Renal cortical epithelial cell (primary cell): Measurements from ENCODE around the gene CA11. TPM values are rescaled to one million over a fixed set of nuclear protein-coding genes. Genes with fewer than 3 reads are reported as not detected.
"Not testable (repeated sequence)": the region's sequence is repeated elsewhere in the genome, so short reads cannot be mapped to it uniquely, and the experiment has no call there.

Source experiments
- DNase-seq: peaks from one replicate; pipeline ENCODE4 v3.0.0-alpha.2; 2011; ENCODE audit warnings: low read depth
- total RNA-seq: library from RNA; depleted of rRNA; stranded (reverse); fragments of >200 nt; gene quantifications from 2 replicates; pipeline ENCODE4 v1.2.3, GENCODE V29; 2014

Gene CA11
- total RNA-seq: 0.35 and 3.3 TPM in 2 replicates

DNA sequence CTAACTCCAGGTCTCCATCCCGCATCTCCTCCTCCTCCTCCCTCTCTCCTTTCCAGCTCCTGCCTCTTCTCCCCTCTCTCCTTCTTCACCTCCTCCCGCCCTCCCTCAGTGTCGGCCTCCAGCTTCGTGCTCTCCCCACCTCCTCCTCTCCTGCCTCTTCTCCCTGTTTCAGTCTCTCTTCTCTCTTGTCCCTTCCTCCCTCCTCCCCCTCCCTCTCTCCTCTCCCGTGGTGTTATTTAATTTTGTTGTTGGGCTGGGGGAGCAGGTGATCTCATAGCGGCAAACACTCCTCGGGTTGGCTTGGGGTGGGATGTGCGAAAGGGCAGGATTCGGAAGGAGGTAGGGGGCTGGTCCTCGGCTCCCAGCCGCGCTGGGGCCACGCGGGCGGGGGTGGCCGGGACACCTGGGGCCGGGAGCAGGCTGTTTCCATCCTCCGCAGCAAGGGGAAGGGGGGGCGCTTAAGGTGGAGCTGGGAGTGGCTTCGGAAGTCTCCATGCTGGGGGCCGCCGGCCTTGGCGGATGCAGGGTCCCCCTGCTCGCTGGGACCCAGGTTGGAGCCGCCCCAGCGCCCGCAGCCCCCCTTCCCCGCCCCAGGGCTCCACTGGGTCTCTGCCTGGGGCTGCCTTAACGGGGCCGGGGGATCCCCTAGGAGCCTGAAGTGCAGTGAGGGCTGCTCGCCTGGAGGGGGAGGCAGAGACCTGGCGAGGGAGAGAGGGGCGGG is at the start of gene CA11:
CA11 (minus strand) TSS at position 187 of the 721 bp plus-strand sequence. CDS start 555 bp downstream, outside the sequence.
- peak; percentile 53 for DNase-seq

DNA sequence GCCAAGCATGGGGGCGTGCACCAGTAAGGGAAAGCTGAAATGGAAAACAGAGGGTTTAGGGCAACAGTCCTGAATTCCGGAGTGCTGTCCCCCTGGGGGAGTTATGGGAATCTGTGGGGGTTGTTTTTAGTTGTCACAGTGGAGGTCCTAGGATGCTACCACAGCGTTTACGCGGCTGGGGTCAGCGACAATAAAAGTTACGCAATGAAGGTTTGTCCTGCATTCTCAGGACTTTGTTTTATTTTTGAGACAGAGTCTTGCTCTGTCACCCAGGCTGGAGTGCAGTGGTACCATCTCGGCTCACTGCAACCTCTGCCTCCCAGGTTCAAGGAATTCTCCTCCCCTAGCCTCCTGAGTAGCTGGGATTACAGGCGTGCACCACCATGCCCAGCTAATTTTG is 47.6 kb upstream of the CA11 start:
- DNase-seq: not testable (repeated sequence)

DNA sequence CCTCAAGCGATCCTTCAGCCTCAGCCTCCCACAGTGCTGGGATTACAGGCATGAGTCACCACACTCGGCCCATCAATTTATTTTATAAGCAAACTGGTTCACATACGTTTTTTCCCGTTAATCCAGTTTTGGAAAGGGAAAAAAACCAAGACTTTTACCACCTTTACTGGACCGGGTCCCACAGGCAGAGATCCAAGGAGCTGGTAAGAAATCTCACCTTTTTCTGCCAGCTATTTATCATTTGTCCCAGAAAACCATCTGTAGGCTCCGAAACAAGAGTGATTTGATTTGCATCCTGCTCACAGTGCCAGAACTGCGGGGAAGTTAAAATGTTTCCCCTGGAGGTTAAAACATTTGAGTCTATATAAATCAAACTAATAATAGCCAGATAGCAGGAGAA is 43.5 kb upstream of the CA11 start:
- DNase-seq: no peak

DNA sequence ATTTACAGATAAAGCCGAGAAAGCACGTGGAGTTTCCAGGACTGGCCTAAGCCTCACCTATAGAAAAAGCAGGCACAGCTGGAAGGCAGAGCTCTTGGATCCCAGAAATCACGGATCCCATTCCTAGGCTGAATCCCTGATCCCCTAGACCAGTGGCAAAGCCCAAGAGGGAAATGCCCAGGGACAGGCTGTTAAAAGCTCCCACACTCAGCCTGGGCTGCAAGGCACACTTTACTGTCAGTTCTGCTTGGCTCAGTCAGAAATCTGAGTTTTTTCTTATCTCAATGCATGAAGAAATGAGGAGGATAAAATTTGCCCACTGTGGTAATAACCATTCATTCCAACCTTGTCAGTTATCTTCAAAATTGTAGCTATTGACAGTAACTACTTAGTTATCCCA is 41.8 kb upstream of the CA11 start:
- DNase-seq: no peak

DNA sequence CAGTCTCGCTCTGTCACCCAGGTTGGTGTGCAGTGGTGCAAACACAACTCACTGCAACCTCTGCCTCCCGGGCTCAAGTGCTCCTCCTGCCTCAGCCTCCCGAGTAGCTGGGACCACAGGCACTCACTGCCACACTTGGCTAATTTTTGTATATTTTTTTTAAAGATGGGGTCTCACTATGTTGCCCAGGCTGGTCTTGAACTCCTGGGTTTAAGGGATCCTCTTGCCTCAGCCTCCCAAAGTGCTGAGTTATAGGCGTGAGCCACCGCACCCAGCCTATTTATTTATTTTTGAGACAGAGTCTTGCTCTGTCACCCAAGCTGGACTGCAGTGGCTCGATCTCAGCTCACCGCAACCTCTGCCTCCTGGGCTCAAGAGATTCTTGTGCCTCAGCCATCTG is 40.6 kb upstream of the CA11 start:
- DNase-seq: not testable (repeated sequence)

DNA sequence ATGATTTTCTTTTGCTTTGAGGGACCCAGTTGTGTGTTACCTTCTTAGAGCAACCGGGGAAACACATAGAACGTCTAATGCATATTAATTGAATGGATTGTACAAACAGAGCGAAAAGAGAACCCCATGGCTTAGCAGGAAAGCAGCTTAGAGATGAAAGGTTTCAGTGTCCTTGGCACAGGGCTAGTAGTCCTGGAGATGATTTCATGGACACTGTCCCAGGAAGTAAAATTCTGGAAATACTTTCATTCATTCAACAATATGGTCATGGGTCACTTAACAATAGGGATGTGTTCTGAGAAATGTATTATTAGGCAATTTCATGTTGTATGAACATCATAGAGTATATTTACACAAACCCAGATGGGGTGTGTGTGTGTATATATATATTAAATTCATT is 40.1 kb upstream of the CA11 start:
- no peak for DNase-seq

DNA sequence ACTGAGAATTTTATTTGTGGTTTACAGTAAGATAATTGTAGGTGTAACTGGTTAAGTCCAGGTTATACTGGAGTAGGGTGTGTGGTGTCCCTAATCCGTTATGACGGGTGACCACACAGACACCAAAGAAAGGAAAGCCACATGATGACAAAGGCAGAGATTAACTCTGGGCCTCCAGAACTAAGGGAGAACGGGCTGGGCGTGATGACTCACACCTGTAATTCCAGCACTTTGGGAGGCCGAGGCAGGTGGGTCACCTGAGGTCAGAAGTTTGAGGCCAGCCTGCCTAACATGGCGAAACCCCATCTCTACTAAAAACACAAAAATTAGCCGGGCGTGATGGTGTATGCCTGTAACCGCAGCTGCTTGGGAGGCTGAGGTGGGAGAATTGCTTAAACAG is 39.6 kb upstream of the CA11 start:
- peak; percentile 44 for DNase-seq

DNA sequence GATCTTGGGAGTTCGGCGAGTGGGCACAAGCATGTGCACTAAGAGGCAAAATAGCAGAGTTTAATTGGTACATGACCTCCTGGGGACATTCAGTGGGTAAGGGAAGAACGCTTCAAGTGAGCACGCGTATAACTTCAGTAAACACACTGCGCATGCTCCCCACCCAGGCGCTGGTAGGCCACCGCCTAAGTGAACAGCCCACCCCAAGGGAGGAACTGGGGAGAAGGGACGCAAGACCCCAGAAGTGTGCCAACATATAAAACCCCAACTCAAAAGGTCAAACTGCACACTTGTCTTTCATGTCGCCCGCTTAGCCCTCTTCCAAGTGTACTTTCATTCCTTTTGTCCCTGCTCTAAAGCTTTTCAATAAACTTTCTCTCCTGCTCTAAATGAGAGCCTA is 37.4 kb upstream of the CA11 start:
- peak; percentile 22 for DNase-seq

DNA sequence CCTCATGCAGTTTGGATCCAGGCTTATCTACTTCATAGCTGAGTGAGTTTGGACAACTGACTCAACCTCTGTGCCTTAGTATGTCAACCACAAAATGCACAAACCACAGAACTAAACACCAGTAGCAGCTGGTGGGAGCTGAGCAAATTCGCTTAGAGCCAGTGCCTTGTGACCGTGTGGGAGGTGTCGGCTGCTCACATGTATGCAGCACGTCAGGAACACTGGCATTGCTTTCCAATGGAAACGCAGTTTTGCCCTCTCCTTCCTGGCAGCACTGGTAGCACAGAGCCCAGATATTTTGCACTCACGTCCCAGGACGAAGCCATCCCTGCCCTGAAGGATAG is 35.1 kb upstream of the CA11 start:
- peak; percentile 89 for DNase-seq

DNA sequence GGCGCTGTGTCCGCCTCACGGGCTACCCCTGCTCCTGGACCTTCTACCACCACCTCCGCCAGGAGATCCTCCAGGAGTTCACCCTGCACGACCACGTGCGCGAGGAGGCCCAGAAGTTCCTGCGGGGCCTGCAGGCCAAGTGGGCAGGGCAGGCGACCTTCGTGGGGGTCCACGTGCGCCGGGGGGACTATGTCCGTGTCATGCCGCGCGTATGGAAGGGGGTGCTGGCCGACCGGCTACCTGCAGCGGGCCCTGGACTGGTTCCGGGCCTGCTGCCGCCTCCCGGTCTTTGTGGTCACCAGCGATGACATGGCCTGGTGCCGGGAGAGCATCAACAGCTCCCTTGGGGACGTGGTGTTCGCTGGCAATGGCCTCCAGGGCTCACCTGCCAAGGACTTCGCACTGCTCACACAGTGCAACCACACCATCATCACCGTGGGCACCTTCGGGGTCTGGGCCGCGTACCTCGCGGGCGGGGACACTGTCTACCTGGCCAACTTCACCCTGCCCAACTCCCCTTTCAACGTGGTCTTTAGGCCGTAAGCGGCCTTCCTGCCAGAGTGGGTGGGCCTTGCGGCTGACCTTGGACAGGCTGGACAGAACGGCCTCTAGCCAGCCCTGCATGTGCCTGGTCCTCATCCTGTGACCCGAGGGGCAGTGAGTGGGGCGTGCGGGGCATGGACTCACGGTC is 34.6 kb upstream of the CA11 start:
- DNase-seq: no peak

DNA sequence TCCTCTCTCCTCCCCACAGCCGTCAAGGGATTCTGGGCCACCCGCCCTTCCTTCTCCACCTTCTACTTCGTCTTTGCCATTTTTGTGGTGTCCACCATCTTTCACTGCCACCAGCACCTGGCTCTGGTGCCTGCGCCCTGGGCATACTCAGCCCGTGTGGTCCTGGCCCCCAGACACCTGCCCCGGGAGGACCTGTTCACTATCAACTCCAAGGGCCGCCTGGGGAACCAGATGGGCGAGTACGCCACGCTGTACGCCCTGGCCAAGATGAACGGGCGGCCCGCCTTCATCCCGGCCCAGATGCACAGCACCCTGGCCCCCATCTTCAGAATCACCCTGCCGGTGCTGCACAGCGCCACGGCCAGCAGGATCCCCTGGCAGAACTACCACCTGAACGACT is 34.0 kb upstream of the CA11 start:
- not testable (repeated sequence) for DNase-seq

DNA sequence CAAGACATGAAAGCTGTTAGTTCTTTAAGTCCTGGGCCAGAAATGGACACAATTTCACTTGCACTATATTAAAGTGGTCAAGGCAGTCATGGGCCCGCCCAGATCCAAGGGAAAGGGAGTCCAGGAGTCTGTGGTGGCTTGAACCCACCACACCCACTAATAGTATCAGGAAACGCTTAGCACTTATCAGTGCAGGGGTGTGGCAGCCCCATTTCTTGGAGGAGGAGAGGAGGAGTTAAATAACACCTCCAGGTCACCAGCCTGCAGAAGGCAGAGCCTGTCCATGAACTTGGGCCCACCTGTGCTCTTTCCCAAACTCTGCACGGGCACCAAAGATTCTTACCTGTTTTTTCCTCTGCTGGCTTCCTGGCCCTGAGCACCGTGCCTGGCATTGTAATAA is 32.2 kb upstream of the CA11 start:
- DNase-seq: no peak

DNA sequence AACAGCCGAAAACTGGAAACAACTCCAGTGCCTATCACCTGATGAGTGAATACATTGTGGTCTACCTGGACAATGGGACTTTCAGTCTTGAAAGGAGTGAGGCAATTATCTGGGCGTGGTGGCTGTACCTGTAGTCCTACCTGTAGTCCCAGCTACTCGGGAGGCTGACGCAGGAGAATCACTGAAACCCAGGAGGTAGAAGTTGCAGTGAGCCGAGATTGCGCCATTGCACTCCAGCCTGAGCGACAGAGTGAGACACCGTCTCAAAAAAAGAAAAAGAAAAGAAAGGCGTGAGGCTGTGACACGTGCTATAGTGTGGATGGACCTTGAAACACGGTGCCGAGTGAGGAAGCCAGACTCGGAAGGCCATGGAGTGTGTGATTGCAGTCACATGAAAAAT is 30.9 kb upstream of the CA11 start:
- no peak for DNase-seq

DNA sequence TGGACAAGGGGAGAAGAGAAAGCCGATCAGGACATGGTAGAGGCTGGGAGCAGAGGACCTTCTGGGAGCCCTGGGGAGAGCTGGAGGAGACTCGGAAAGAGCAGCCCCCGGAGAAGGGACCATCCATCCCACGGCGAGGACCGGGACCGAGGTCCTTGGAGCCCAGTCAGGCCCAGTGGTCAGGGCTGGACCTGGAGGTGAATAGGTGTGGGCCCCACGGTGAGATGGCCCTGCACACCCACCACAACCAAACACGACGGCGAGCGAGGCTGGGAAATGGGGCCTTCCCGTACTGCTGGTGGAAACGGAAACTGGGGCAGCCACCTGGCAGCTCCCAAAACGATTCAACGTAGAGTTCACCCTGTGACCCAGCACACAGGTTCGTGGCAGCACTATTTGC is 30.5 kb upstream of the CA11 start:
- DNase-seq: no peak

DNA sequence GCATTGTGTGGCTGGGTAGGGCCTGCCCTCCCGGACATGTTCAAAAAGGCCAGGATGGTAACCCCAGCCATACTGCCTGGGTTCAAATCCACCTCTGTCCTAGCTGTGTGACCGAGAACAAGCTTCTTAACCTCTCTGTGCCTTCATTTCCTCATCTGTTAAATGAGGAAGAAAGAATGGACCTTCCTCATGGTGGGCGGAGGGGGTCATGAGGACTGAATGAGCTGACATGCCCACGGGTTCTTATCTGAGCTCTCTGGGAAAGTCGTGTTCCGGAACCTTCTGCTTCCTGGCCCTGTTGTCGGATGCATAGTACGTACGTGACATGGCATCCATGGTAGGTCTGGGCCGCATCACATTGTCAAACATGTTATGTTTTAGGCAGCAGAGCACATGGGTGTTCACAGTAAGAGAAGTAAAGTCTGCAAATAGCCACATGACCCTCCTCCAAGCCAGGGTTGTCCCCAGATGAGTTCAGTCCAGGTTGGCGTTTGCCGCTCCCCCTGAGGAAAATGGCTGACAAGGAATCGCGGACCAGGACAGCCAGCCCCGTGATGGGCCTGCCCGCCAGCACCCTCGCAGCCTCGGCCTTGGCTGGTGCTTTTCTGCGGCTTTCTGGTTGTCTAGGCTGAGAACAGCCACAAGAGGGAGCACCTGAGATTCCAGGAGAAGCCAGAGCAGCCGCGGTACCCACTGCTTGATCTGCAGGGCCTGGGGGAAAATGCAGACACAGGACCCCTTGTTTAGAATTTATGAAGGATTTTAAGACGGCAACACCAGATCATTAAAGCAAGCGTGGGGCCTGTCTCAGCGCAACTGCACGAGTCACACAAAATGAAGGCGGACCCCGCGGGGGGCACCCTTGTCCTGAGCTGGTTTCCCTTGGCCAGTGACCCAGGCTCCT is 29.2 kb upstream of the CA11 start:
- DNase-seq: peak; percentile 58

DNA sequence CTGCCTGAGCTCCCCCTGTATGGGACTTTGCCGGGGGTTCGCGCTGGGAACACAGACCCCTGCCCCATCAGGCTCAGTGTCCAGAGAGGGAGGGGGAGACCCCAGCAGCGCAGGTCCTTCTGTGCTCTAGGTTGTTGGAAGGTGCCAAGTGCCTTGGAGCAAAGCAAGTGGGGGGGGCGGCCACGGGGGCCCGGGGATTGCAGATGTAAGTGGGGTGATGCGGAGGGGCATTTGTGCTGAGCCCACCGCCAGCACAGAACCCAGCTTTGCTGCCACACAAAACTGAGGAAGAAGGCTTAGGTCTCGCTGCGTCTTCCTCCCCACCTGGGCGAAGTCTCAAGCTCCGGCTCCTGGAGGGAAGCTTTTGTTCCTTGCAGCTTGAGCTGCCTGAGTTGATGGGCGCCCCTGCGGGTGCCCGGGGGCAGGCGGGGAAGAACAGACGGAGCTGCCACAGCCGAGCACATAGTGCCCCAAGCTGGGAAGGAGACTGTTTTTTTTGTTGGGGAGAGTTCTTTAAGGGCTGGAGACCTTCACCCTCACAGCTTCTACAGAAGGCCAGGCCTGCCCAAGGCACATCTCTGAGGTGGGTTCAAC is 28.3 kb upstream of the CA11 start:
- no peak for DNase-seq

DNA sequence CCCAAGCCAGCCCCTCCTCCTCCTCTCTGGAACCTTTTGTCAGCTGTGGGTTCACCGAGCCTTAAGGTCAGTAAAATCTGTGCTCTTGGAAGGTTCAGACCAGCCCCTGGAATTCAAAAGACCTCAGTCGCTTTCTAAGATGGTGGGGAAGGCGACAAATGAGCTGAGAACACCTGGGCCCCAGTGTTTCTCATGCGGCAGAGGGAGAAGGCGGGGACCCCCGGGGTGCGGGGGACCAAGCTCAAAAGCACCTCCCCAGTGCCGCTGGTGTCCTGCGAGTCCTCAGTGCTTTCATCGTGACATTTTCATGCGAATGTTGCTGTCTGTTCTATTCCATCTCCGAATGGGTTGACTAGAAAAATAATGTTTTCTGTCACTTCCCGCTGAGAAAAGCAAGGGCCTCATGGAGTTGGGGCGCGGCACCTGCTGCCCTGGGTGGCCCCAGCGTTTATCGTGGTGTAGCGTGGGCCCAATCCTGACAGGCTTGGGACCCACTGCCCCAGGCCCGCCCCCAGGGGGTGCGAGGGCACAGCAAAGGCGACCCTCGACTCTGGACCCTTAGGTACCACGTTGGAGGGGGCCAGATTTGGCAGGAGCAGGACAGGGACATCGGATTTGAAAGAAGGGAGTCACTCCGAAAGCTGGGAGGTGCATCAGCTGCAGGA is 27.6 kb upstream of the CA11 start:
- no peak for DNase-seq

DNA sequence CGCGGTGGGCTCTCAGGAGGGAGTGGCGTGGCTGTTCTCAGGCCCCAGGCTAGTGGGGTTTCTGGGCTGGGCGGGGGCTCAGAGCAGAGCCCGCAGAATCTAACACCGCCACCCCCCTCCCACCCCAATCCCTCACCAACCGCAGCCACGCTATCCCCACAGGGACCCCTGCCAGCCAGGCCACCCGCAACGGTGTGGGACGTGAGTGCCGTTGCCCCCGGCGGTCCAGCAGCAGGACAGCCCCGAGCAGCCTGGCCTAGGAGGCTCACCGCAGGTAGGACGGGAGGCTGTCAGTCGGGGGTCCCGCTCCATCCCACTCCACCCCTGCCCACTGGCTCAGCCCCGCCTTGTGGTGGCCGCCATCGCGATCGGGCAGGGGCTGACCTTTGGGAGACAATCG is 27.0 kb upstream of the CA11 start, which contains the start of gene NTN5:
NTN5 (minus strand) TSS at position 24 of the 400 bp plus-strand sequence. CDS start 2,031 bp downstream, outside the sequence.
- no peak for DNase-seq

DNA sequence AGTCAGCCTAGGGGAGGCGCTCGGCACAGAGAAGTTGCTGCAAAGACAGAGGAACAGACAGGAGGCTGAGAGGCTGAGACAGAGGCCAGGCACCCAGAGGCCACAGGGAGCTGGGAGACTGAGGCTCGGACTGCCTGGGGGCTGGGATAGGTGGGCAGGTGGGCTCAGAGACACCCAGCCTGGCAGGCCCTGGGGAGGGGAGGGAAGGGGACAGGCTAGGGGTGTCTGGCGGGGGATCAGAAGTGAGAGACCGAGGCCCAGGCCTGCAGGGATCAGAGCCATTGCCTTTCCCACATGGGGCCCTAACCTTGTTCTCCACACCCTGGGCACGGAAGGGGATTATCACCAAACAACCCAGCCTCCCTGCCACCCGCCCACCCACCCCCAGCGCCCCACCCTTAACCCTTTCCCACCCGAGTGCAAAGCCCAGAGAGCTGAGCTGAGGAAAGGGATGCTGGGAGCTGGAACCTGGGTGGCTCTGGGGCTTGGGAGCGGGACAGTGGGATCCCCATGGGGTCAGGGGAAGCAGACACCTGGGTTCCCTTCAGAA is 25.5 kb upstream of the CA11 start:
- DNase-seq: no peak

DNA sequence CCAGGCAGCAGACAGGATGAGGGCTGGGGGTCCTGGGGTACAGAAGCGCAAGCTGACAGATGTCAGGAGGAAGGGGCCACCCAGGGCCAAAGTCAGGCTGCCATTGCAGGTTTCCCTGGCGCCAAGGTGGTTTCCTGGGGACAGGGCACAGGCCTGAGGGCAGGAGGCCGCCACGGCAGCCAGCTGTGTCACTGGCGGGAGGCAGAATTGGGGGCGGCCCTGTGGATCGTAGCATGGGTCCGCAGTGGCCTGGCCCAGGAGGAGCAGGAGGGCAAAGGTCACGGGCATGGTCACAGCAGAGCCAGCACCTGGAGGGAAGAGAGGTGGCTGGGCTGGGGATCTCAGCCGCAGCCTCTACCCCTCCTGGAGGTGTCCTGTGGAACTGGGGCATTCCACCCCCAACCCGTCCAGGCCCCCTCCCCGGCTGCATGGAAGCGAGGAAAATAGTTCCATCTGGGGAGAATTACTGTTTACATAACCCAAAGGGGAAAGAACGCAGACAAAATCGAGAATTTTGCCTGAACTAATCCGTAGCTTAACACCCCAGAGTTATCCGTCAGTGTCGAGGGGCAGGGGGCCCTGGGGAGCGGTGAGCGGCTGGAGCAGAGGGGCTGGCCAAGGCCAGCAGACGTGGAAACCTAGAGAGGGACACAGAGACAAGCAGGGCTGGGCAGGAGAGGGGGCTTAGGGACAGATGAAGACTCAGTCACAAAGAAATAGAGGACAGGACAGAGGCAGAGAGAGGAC is 24.9 kb upstream of the CA11 start:
- no peak for DNase-seq
